ENCODE data around the gene USP7. TPM values are rescaled to one million over a fixed set of nuclear protein-coding genes. Genes with fewer than 3 reads are reported as not detected.
A peak's percentile ranks its signal among the peaks of the same experiment; 100 is the strongest.

Gene USP7
- total RNA-seq, 1 experiment from 2014 or later: 148 TPM

- Histone ChIP-seq H3K36me3 (ENCODE audit: control insufficient read depth, insufficient read depth, low read length) (0 out of 2 replicates have a peak, but pooled peaks cover 3% of the 10 kb centered on the region), H3K9me3 (no peaks in the 10 kb centered on the region), H3K4me1 (peaks cover 51% of the 10 kb centered on the region), H3K27me3 (replicated peaks; ENCODE audit: control insufficient read depth, insufficient read depth, low read length) (no peaks in the 10 kb centered on the region), H3K4me3 (ENCODE audit: low read depth, low read length) (no peak overlapping the region)
- Mint-ChIP-seq H3K27ac (ENCODE audit: unreplicated experiment) (peak overlapping the region; percentile 85), H3K9me3 (ENCODE audit: unreplicated experiment) (no peaks in the 10 kb centered on the region), H3K27me3 (ENCODE audit: insufficient read depth, unreplicated experiment) (no peaks in the 10 kb centered on the region), H3K4me1 (ENCODE audit: low read depth, unreplicated experiment) (peaks cover 17% of the 10 kb centered on the region), H3K4me3 (ENCODE audit: unreplicated experiment) (peak overlapping the region; percentile 53), H3K36me3 (ENCODE audit: insufficient read depth, unreplicated experiment) (peaks cover 92% of the 10 kb centered on the region)
- BruUV-seq (replicated peaks): no TSS peak
- ChIA-PET CTCF (interaction anchor here (0.5 to 1.2 kb wide), 3 partner anchors 8 to 687 kb away, joined by 3 to 7 read pairs (median 3); partner anchors contain the start of gene CARHSP1), POLR2A (interaction anchor here (0.6 to 1.4 kb wide), 2 partner anchors 9 to 103 kb away, joined by 7 to 13 read pairs; partner anchors contain the start of genes CARHSP1 and USP7)
- TF ChIP-seq CTCF (IDR thresholded peaks at IDR 0.05; ENCODE audit: insufficient read depth in 1 of 2, low read depth in 1 of 2, low read length in 1 of 2, severe bottlenecking in 1 of 2, unreplicated experiment in 1 of 2): no peak
- DNase-seq: peak; percentile 76 to 78
- intact Hi-C loops (cut with micrococcal nuclease; ENCODE audit: unreplicated experiment): loop anchor here (5.0 kb wide), 1 partner anchor 183 kb away; no protein-coding TSS in a partner anchor
Measured at GRCh38 chr16:8859913-8860881, 103.5 kb downstream of the USP7 start.

GRCh38 chr16:8858994-8859912, 104.5 kb downstream of the USP7 start:
- H3K36me3 ChIP-seq (ENCODE audit: control insufficient read depth, insufficient read depth, low read length): 0 out of 2 replicates have a peak, but pooled peaks cover 3% of the 10 kb centered on the region
- H3K4me1 ChIP-seq: peaks cover 42% of the 10 kb centered on the region
- TF ChIP-seq CTCF (IDR thresholded peaks at IDR 0.05; ENCODE audit: insufficient read depth in 1 of 2, low read depth in 1 of 2, low read length in 1 of 2, severe bottlenecking in 1 of 2, unreplicated experiment in 1 of 2): no peak
- no peak for DNase-seq
- peak overlapping the region; percentile 53 for H3K4me3 Mint-ChIP-seq (ENCODE audit: unreplicated experiment)
- H3K27ac Mint-ChIP-seq (ENCODE audit: unreplicated experiment): peak overlapping the region; percentile 85
- no peak overlapping the region for H3K4me3 ChIP-seq (ENCODE audit: low read depth, low read length)
- peaks cover 96% of the 10 kb centered on the region for H3K36me3 Mint-ChIP-seq (ENCODE audit: insufficient read depth, unreplicated experiment)
- H3K27me3 ChIP-seq (replicated peaks; ENCODE audit: control insufficient read depth, insufficient read depth, low read length): no peaks in the 10 kb centered on the region
- no peaks in the 10 kb centered on the region for H3K9me3 ChIP-seq
- peaks cover 13% of the 10 kb centered on the region for H3K4me1 Mint-ChIP-seq (ENCODE audit: low read depth, unreplicated experiment)
- no peaks in the 10 kb centered on the region for H3K9me3 Mint-ChIP-seq (ENCODE audit: unreplicated experiment)
- BruUV-seq (replicated peaks): no TSS peak
- intact Hi-C loops (cut with micrococcal nuclease; ENCODE audit: unreplicated experiment): no loop called here
- CTCF ChIA-PET: no interaction called here
- no peaks in the 10 kb centered on the region for H3K27me3 Mint-ChIP-seq (ENCODE audit: insufficient read depth, unreplicated experiment)
- POLR2A ChIA-PET: interaction anchor here (0.6 to 1.4 kb wide), 2 partner anchors 9 to 10 kb away, joined by 4 to 13 read pairs; partner anchors contain the start of gene CARHSP1

- BruUV-seq (replicated peaks): no TSS peak
- no peak for TF ChIP-seq CTCF (IDR thresholded peaks at IDR 0.05; ENCODE audit: insufficient read depth in 1 of 2, low read depth in 1 of 2, low read length in 1 of 2, severe bottlenecking in 1 of 2, unreplicated experiment in 1 of 2)
- no peaks in the 10 kb centered on the region for H3K27me3 Mint-ChIP-seq (ENCODE audit: insufficient read depth, unreplicated experiment)
- H3K4me3 Mint-ChIP-seq (ENCODE audit: unreplicated experiment): no peak overlapping the region
- peaks cover 7% of the 10 kb centered on the region for H3K4me1 Mint-ChIP-seq (ENCODE audit: low read depth, unreplicated experiment)
- CTCF ChIA-PET: no interaction called here
- no peak for DNase-seq
- peak overlapping the region; percentile 22 for H3K27ac Mint-ChIP-seq (ENCODE audit: unreplicated experiment)
- no peak overlapping the region for H3K4me3 ChIP-seq (ENCODE audit: low read depth, low read length)
- H3K36me3 Mint-ChIP-seq (ENCODE audit: insufficient read depth, unreplicated experiment): peaks cover 97% of the 10 kb centered on the region
- peaks cover 12% of the 10 kb centered on the region for H3K4me1 ChIP-seq
- no peaks in the 10 kb centered on the region for H3K27me3 ChIP-seq (replicated peaks; ENCODE audit: control insufficient read depth, insufficient read depth, low read length)
- peaks cover 6% of the 10 kb centered on the region; the same call in 1 of the 2 replicates for H3K36me3 ChIP-seq (ENCODE audit: control insufficient read depth, insufficient read depth, low read length)
- POLR2A ChIA-PET: no interaction called here
- no peaks in the 10 kb centered on the region for H3K9me3 ChIP-seq
- H3K9me3 Mint-ChIP-seq (ENCODE audit: unreplicated experiment): no peaks in the 10 kb centered on the region
- intact Hi-C loops (cut with micrococcal nuclease; ENCODE audit: unreplicated experiment): no loop called here
Measured at GRCh38 chr16:8855972-8856371, 107.7 kb downstream of the USP7 start.
